ENCODE measurements around the gene CYSLTR2. TPM values are rescaled to one million over a fixed set of nuclear protein-coding genes. Genes with fewer than 3 reads are reported as not detected.

CYSLTR2 gene
- polyA plus RNA-seq, 1 donor from 2014 or later = 0.19 TPM

- Histone ChIP-seq H3K4me2 (ENCODE audit: low read length) (no peak overlapping the region), H3K79me2 (replicated peaks; ENCODE audit: insufficient read depth, low read length) (no peaks in the 10 kb centered on the region)
- TF ChIP-seq RAD21 (conservative IDR thresholded peaks at IDR 0.05) = no peak
These were observed 26.4 kb downstream of the CYSLTR2 start for GRCh38 chr13:48679941-48680680.

GRCh38 chr13:48680756-48681392 lies 27.1 kb downstream of the CYSLTR2 start:
- Histone ChIP-seq H3K27me3 (ENCODE audit: insufficient read depth, low read depth, low read length) (no peaks in the 10 kb centered on the region), H4K20me1 (ENCODE audit: insufficient read depth) (no peaks in the 10 kb centered on the region), H2AFZ (ENCODE audit: low read depth, low read length) (no peak overlapping the region), H3K36me3 (ENCODE audit: insufficient read depth, low read length) (no peaks in the 10 kb centered on the region), H3K27ac (ENCODE audit: low read length) (no peak overlapping the region), H3K4me3 (ENCODE audit: low read length) (no peak overlapping the region), H3F3A (ENCODE audit: insufficient read depth, low read length, poor library complexity, severe bottlenecking) (no peaks in the 10 kb centered on the region), H3K9ac (ENCODE audit: low read length) (no peak overlapping the region), H3K79me2 (replicated peaks; ENCODE audit: insufficient read depth, low read length) (no peaks in the 10 kb centered on the region), H3K9me3 (ENCODE audit: low read length) (no peaks in the 10 kb centered on the region), H3K9me2 (ENCODE audit: insufficient read depth, low read length) (no peaks in the 10 kb centered on the region), H3K4me2 (ENCODE audit: low read length) (no peak overlapping the region)
- TF ChIP-seq, protein P1, sequence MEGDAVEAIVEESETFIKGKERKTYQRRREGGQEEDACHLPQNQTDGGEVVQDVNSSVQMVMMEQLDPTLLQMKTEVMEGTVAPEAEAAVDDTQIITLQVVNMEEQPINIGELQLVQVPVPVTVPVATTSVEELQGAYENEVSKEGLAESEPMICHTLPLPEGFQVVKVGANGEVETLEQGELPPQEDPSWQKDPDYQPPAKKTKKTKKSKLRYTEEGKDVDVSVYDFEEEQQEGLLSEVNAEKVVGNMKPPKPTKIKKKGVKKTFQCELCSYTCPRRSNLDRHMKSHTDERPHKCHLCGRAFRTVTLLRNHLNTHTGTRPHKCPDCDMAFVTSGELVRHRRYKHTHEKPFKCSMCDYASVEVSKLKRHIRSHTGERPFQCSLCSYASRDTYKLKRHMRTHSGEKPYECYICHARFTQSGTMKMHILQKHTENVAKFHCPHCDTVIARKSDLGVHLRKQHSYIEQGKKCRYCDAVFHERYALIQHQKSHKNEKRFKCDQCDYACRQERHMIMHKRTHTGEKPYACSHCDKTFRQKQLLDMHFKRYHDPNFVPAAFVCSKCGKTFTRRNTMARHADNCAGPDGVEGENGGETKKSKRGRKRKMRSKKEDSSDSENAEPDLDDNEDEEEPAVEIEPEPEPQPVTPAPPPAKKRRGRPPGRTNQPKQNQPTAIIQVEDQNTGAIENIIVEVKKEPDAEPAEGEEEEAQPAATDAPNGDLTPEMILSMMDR (IDR thresholded peaks at IDR 0.05; ENCODE audit: poor library complexity, severe bottlenecking) = no peak
- TF ChIP-seq EP300 (conservative IDR thresholded peaks at IDR 0.05; ENCODE audit: poor library complexity, severe bottlenecking) (no peak), TAF1 (IDR thresholded peaks at IDR 0.05; ENCODE audit: low read depth) (no peak)

More at GRCh38 chr13:48679941-48680680, 26.4 kb downstream of the CYSLTR2 start:
- Histone ChIP-seq H3F3A (ENCODE audit: insufficient read depth, low read length, poor library complexity, severe bottlenecking) (no peaks in the 10 kb centered on the region), H3K9me2 (ENCODE audit: insufficient read depth, low read length) (no peaks in the 10 kb centered on the region), H3K4me3 (ENCODE audit: low read length) (no peak overlapping the region), H3K36me3 (ENCODE audit: insufficient read depth, low read length) (no peaks in the 10 kb centered on the region), H3K9ac (ENCODE audit: low read length) (no peak overlapping the region), H3K27ac (ENCODE audit: low read length) (no peak overlapping the region), H3K9me3 (ENCODE audit: low read length) (no peaks in the 10 kb centered on the region), H2AFZ (ENCODE audit: low read depth, low read length) (no peak overlapping the region), H3K27me3 (ENCODE audit: insufficient read depth, low read depth, low read length) (no peaks in the 10 kb centered on the region), H4K20me1 (ENCODE audit: insufficient read depth) (no peaks in the 10 kb centered on the region)

GRCh38 chr13:48681905-48682304 lies 28.2 kb downstream of the CYSLTR2 start:
- Histone ChIP-seq H3K9me2 (ENCODE audit: insufficient read depth, low read length) (no peaks in the 10 kb centered on the region), H4K20me1 (ENCODE audit: insufficient read depth) (no peaks in the 10 kb centered on the region), H2AFZ (ENCODE audit: low read depth, low read length) (no peak overlapping the region), H3F3A (ENCODE audit: insufficient read depth, low read length, poor library complexity, severe bottlenecking) (no peaks in the 10 kb centered on the region), H3K27me3 (ENCODE audit: insufficient read depth, low read depth, low read length) (no peaks in the 10 kb centered on the region), H3K4me3 (ENCODE audit: low read length) (no peak overlapping the region), H3K9me3 (ENCODE audit: low read length) (no peaks in the 10 kb centered on the region), H3K79me2 (replicated peaks; ENCODE audit: insufficient read depth, low read length) (no peaks in the 10 kb centered on the region), H3K9ac (ENCODE audit: low read length) (no peak overlapping the region), H3K36me3 (ENCODE audit: insufficient read depth, low read length) (no peaks in the 10 kb centered on the region), H3K4me2 (ENCODE audit: low read length) (no peak overlapping the region), H3K27ac (ENCODE audit: low read length) (no peak overlapping the region)
- TF ChIP-seq RAD21 (conservative IDR thresholded peaks at IDR 0.05) = no peak
- no peak for TF ChIP-seq EZH2 (IDR thresholded peaks at IDR 0.05; ENCODE audit: borderline replicate concordance, insufficient read depth, low read length, poor library complexity, severe bottlenecking)
- TF ChIP-seq MXI1 (conservative IDR thresholded peaks at IDR 0.05; ENCODE audit: poor library complexity, severe bottlenecking) = no peak
- TF ChIP-seq POLR2AphosphoS5 (IDR thresholded peaks at IDR 0.05) = no peak
- TF ChIP-seq REST (IDR thresholded peaks at IDR 0.05; ENCODE audit: borderline replicate concordance) = no peak
- no peak for TF ChIP-seq EP300 (conservative IDR thresholded peaks at IDR 0.05; ENCODE audit: poor library complexity, severe bottlenecking)
- no peak for TF ChIP-seq SMC3 (conservative IDR thresholded peaks at IDR 0.05; ENCODE audit: poor library complexity)
- TF ChIP-seq, protein P1 (IDR thresholded peaks at IDR 0.05; ENCODE audit: poor library complexity, severe bottlenecking) = no peak
- TF ChIP-seq TAF1 (IDR thresholded peaks at IDR 0.05; ENCODE audit: low read depth) = no peak

All from neural cell (in vitro differentiated cells).